Liver (tissue), 9 donors: Measurements from ENCODE around the gene YBEY. TPM values are rescaled to one million over a fixed set of nuclear protein-coding genes. Genes with fewer than 3 reads are reported as not detected.

Source experiments
- DNase-seq: peaks from one replicate; pipeline ENCODE4 v3.0.0-alpha.2; 2017; ENCODE audit warnings: low spot score
- H3K27ac ChIP-seq, 2 donors: one replicate each; pipeline ENCODE4 v1.7.0; 2013; ENCODE audit warnings: inconsistent platforms in 2 of 2, low read length in 2 of 2, control low read depth in 1 of 2, low read depth in 1 of 2, mild to moderate bottlenecking in 1 of 2
- H3K27me3 ChIP-seq, 4 donors: one replicate each; pipeline versions ENCODE4 v1.6.1 to v1.7.0; 2013; ENCODE audit warnings: low read length in 3 of 4, inconsistent platforms in 1 of 4, mild to moderate bottlenecking in 1 of 4, moderate library complexity in 1 of 4; ENCODE audit not compliant: control insufficient read depth in 4 of 4, insufficient read depth in 4 of 4
- H3K36me3 ChIP-seq, 4 donors: one replicate each; pipeline versions ENCODE4 v1.6.1 to v1.7.0; 2013; ENCODE audit warnings: low read length in 3 of 4, mild to moderate bottlenecking in 3 of 4, low read depth in 1 of 4, moderate library complexity in 1 of 4; ENCODE audit not compliant: control insufficient read depth in 4 of 4, insufficient read depth in 3 of 4
- H3K4me1 ChIP-seq, 4 donors: one replicate each; pipeline versions ENCODE4 v1.6.1 to v1.7.0; 2013; ENCODE audit warnings: low read length in 3 of 4, mild to moderate bottlenecking in 3 of 4, moderate library complexity in 1 of 4; ENCODE audit not compliant: control insufficient read depth in 4 of 4, insufficient read depth in 4 of 4
- H3K4me3 ChIP-seq, 3 donors: one replicate each; pipeline versions ENCODE4 v1.6.1 to v1.7.0; 2013; ENCODE audit warnings: low read length in 3 of 3, control low read depth in 1 of 3, low read depth in 1 of 3, mild to moderate bottlenecking in 1 of 3
- H3K9ac ChIP-seq, 2 donors: one replicate each; pipeline ENCODE4 v1.7.0; 2013; ENCODE audit warnings: low read length in 2 of 2, mild to moderate bottlenecking in 2 of 2, moderate library complexity in 2 of 2, control low read depth in 1 of 2, low read depth in 1 of 2
- H3K9me3 ChIP-seq, 4 donors: one replicate each; pipeline versions ENCODE4 v1.6.1 to v1.7.0; 2013; ENCODE audit warnings: low read length in 3 of 4; ENCODE audit not compliant: control insufficient read depth in 4 of 4
- ATF3 ChIP-seq: IDR thresholded peaks from 2 replicates; pipeline ENCODE4 v1.6.1; 2016; ENCODE audit warnings: antibody characterized with exemption
- CTCF ChIP-seq: fragments of 150-350 bp; IDR thresholded peaks from 2 replicates; pipeline ENCODE4 v1.5.1; 2017; ENCODE audit warnings: improper control_type of control experiment, low read depth, low read length; ENCODE audit not compliant: missing input control
- EGR1 ChIP-seq, 2 donors: IDR thresholded peaks; 2 replicates each; pipeline ENCODE4 v1.6.1; 2016 to 2018; ENCODE audit warnings: antibody characterized with exemption in 2 of 2, low read depth in 2 of 2
- FOXA1 ChIP-seq: IDR thresholded peaks from 2 replicates; pipeline ENCODE4 v1.6.1; 2016; ENCODE audit warnings: antibody characterized with exemption
- FOXA2 ChIP-seq: IDR thresholded peaks from 2 replicates; pipeline ENCODE4 v1.6.1; 2016; ENCODE audit warnings: antibody characterized with exemption
- HNF4A ChIP-seq, 2 donors: conservative IDR thresholded peaks; 2 replicates each; pipeline ENCODE4 v1.6.1; 2016; ENCODE audit warnings: antibody characterized with exemption in 2 of 2, mild to moderate bottlenecking in 2 of 2
- HNF4G ChIP-seq: IDR thresholded peaks from 2 replicates; pipeline ENCODE4 v1.6.1; 2016; ENCODE audit warnings: antibody characterized with exemption
- JUND ChIP-seq, 2 donors: IDR thresholded peaks; 2 replicates each; pipeline ENCODE4 v1.6.1; 2016; ENCODE audit warnings: antibody characterized with exemption in 2 of 2
- MAX ChIP-seq: IDR thresholded peaks from 2 replicates; pipeline ENCODE4 v1.6.1; 2016; ENCODE audit warnings: antibody characterized with exemption
- NR2F2 ChIP-seq: IDR thresholded peaks from 2 replicates; pipeline ENCODE4 v1.6.1; 2016; ENCODE audit warnings: antibody characterized with exemption
- REST ChIP-seq: IDR thresholded peaks from 2 replicates; pipeline ENCODE4 v1.6.1; 2016; ENCODE audit warnings: antibody characterized with exemption, mild to moderate bottlenecking
- RXRA ChIP-seq, 2 donors: IDR thresholded peaks; 2 replicates each; pipeline ENCODE4 v1.6.1; 2017 to 2018; ENCODE audit warnings: antibody characterized with exemption in 2 of 2, mild to moderate bottlenecking in 1 of 2
- TAF1 ChIP-seq: conservative IDR thresholded peaks from 2 replicates; pipeline ENCODE4 v1.6.1; 2016; ENCODE audit warnings: antibody characterized with exemption, mild to moderate bottlenecking
- YY1 ChIP-seq: IDR thresholded peaks from 2 replicates; pipeline ENCODE4 v1.6.1; 2016; ENCODE audit warnings: antibody characterized with exemption, mild to moderate bottlenecking
- WGBS: extraction: QIAGEN DNeasy Blood & Tissue Kit; methylation state at CpG from one replicate; pipeline ENCODE4 v1.1.7; 2013; 5-methylcytosine and 5-hydroxymethylcytosine counted together
- polyA plus RNA-seq, 2 donors: library from polyadenylated mRNA; stranded (reverse) in 1 of 2; unstranded in 1 of 2; fragments of 200-250 nt in 1 of 2; fragments of >200 nt in 1 of 2; fragmentation: Nextera tagmentation in 1 of 2; extraction: Ambion mirVana in 1 of 2; gene quantifications; one replicate each; pipeline versions ENCODE4 v1.2.1 to v1.2.3, GENCODE V29; 2013 to 2015
- total RNA-seq, 2 donors: library from RNA; depleted of rRNA; stranded (reverse); fragments of >200 nt; gene quantifications; one replicate each; pipeline ENCODE4 v1.2.3, GENCODE V29; 2014
- donor health status: healthy.
- donor health status: healthy.
- donor health status: healthy.
- donor health status: healthy.
- donor health status: healthy.

The YBEY gene
- total and polyA plus RNA-seq, 4 donors: 6.3 to 11.8 (median 10.0) TPM

- H3K4me1 ChIP-seq: peaks cover 0 to 6% (median 2%) of the 10 kb centered on the region in 4 donors
- no peak for DNase-seq
- H3K9ac ChIP-seq: no peak overlapping the region
- peaks cover 24 to 80% (median 68%) of the 10 kb centered on the region in 4 donors for H3K36me3 ChIP-seq
- no peaks in the 10 kb centered on the region for H3K9me3 ChIP-seq
- no peaks in the 10 kb centered on the region for H3K27me3 ChIP-seq
- no peak overlapping the region for H3K27ac ChIP-seq
- TF ChIP-seq FOXA2: no peak
- no peak for TF ChIP-seq EGR1 (IDR thresholded peaks at IDR 0.05; ENCODE audit: low read depth in 2 of 2)
- TF ChIP-seq YY1: no peak
- TF ChIP-seq JUND (IDR thresholded peaks at IDR 0.05): no peak
- TF ChIP-seq TAF1: no peak
- no peak for TF ChIP-seq HNF4G
- no peak for TF ChIP-seq FOXA1
- TF ChIP-seq HNF4A (conservative IDR thresholded peaks at IDR 0.05): no peak
- no peak for TF ChIP-seq REST
- TF ChIP-seq CTCF: no peak
- TF ChIP-seq MAX: no peak
- no peak for TF ChIP-seq RXRA (IDR thresholded peaks at IDR 0.05)
- H3K4me3 ChIP-seq: no peak overlapping the region
- 95% methylated on average over 8 of the region's 8 CpGs for WGBS
Measured at GRCh38 chr21:46244602-46245001, 41.5 kb upstream of the YBEY start.

- no peak for DNase-seq
- Histone ChIP-seq H3K27ac (no peak overlapping the region), H3K27me3 (no peaks in the 10 kb centered on the region), H3K9me3 (no peaks in the 10 kb centered on the region), H3K4me3 (no peak overlapping the region), H3K4me1 (peaks cover 0 to 6% (median 2%) of the 10 kb centered on the region in 4 donors), H3K36me3 (peaks cover 23 to 80% (median 71%) of the 10 kb centered on the region in 4 donors), H3K9ac (no peak overlapping the region)
- TF ChIP-seq NR2F2 (no peak), HNF4A (conservative IDR thresholded peaks at IDR 0.05) (no peak), ATF3 (no peak)
- 95% methylated on average over 3 of the region's 3 CpGs for WGBS
Measured at GRCh38 chr21:46245213-46245915, 40.8 kb upstream of the YBEY start.
